Muscle layer of duodenum (tissue), 2 donors: ENCODE data around the gene TTC9B.

Source experiments
- H3K27ac ChIP-seq: one replicate; pipeline ENCODE4 v1.7.0; 2013; ENCODE audit warnings: mild to moderate bottlenecking, low read length
- H3K27me3 ChIP-seq: one replicate; pipeline ENCODE4 v1.7.0; 2013; ENCODE audit warnings: low read depth, mild to moderate bottlenecking, control low read depth, low read length
- H3K36me3 ChIP-seq, 2 donors: one replicate each; pipeline ENCODE4 v1.7.0; 2013; ENCODE audit warnings: low read length in 2 of 2, control low read depth in 1 of 2, mild to moderate bottlenecking in 1 of 2; ENCODE audit not compliant: insufficient read depth in 2 of 2, control insufficient read depth in 1 of 2
- H3K4me1 ChIP-seq, 2 donors: one replicate each; pipeline ENCODE4 v1.7.0; 2013; ENCODE audit warnings: low read length in 2 of 2, mild to moderate bottlenecking in 2 of 2, control low read depth in 1 of 2, moderate library complexity in 1 of 2; ENCODE audit not compliant: insufficient read depth in 2 of 2, control insufficient read depth in 1 of 2
- H3K4me3 ChIP-seq, 2 donors: one replicate each; pipeline ENCODE4 v1.7.0; 2013; ENCODE audit warnings: low read length in 2 of 2, low read depth in 1 of 2, mild to moderate bottlenecking in 1 of 2
- H3K9me3 ChIP-seq, 2 donors: one replicate each; pipeline ENCODE4 v1.7.0; 2013; ENCODE audit warnings: low read length in 2 of 2, control low read depth in 1 of 2, mild to moderate bottlenecking in 1 of 2; ENCODE audit not compliant: control insufficient read depth in 1 of 2
- donor health status: healthy.

TTC9B gene

DNA sequence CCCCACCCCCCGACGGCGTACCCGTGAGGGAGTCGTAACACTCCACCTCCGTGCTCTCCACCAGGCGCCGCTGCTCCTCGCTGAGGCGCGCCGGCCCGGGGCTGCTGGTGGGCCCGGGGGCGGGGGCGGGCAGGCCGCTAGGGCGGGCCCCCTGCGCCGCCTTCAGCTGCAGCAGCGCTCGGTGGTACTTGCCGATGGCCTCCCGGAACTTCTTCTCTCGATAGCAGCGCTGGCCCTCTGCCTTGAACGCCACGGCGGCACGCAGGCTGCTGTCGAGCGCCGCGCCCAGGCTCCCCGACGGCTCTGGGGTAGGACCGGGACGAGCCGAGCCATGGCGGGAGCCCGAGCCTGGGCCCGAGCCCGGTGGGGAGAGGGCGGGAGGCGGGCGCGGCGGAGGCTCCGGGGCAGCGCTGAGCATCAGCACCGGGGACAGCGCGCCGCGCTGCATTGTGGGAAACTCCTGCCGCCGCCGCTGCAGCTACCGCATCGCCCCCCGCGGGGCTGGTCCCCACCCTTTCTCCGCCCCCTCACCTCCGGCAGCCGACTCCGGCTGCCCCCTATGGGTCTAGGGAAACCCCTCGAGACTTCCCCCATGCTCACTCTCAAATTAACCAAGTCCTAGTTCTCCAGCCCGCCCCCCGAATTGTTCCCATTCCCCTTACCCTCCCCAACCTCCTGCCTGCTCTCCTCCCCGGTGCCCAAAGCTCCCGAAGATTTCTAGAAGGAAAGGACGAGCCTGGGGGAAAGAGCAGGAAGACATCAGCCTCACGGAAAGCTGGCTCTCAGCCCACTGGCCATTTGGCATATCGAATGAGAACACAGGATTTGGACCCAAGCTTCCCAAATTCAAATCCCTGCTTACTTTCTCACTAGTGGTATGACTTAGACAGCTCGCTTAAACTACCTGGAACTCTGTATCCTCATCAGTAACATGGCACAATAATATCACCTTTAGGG is at the start of gene TTC9B:
Gene TTC9B (minus strand): TSS at position 451 of the 957 bp plus-strand sequence. CDS start 3 bp downstream, at position 448.
- Histone ChIP-seq H3K36me3 (no peaks in the 10 kb centered on the region), H3K4me3 (no peak within 1 kb of the TSS), H3K27ac (no peak within 1 kb of the TSS), H3K4me1 (peaks cover 0 to 7% of the 10 kb centered on the region in 2 donors), H3K27me3 (peaks cover 25% of the 10 kb centered on the region), H3K9me3 (no peaks in the 10 kb centered on the region)

DNA sequence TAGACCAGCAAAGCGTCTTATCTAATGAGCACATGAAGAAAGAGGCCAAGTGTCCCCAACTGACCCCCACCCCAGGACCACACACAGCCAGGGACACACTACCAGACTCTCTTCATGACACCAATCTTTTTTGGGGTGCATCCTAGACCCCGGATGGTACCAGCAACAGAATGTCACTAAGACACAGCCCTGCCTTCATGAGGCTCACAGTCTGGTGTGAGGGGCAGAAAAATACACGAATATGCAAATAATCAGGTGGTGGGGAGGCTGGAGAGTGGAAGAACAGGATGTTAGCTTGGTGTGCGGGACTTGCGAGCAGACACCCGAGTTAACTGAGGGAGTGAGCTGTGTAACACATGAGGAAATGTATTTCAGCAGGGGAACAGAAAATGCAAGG is 49.4 kb upstream of the TTC9B start:
- H3K27me3 ChIP-seq: no peaks in the 10 kb centered on the region
- H3K27ac ChIP-seq: no peak overlapping the region
- H3K4me3 ChIP-seq: no peak overlapping the region
- no peaks in the 10 kb centered on the region for H3K9me3 ChIP-seq
- H3K4me1 ChIP-seq: peaks cover 0 to 8% of the 10 kb centered on the region in 2 donors
- H3K36me3 ChIP-seq: peaks cover 19 to 37% of the 10 kb centered on the region in 2 donors

DNA sequence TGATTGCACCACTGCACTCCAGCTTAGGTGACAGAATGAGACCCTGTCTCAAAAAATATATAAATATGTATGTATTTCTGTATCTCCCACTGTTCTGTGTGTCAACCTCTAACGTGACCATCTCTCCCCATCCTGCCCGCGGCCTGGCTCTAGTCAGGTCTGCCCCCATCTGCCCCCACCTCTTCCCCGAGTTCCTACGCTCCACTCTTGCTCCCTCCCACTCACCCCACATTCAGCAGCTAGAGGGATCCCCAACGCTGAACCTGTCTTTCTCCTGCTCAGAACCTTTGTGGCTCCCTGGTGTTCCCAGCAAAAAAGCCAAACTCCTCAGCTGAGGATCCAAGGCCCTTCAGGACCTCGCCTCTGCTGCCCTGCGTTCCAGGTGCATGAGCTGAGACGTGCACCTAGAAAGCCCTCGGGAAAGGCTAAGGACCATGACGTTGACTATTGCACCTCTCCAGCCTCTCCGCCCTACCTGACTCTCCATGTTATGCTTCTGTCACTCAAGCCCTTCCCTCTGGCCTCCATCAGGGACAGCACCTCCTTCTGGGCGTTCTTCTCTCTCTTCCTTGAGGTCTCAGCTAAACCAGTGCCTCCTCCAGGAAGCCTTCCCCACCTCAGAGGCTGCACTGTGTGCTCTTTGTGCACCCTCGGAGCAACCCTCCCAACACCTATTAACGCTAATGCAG is 48.9 kb upstream of the TTC9B start:
- no peaks in the 10 kb centered on the region for H3K9me3 ChIP-seq
- no peak overlapping the region for H3K4me3 ChIP-seq
- H3K36me3 ChIP-seq: peaks cover 24 to 36% of the 10 kb centered on the region in 2 donors
- peaks cover 0 to 8% of the 10 kb centered on the region in 2 donors for H3K4me1 ChIP-seq
- H3K27me3 ChIP-seq: no peaks in the 10 kb centered on the region
- H3K27ac ChIP-seq: no peak overlapping the region

DNA sequence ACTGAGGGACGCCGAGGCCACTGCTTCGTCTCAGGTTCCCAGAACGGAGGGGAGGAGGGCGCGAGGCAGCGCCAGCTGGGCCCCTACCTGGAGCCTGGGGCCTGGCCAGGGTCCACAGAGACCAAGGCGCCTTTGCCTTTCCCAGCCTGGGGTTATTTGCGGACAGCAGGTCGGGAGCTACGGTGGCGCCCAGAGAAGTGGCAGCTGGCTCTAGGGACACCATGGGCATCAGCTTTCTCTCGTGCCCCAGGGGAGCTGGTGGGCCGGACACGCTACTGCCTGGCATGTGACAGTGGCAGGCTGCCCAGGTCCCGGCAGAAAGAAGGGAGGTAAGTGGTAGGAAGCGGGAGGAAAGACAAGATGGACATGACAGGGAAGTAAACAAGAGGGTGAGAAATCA is 47.9 kb upstream of the TTC9B start:
- Histone ChIP-seq H3K27me3 (no peaks in the 10 kb centered on the region), H3K4me3 (no peak overlapping the region), H3K27ac (no peak overlapping the region), H3K36me3 (peaks cover 24 to 36% of the 10 kb centered on the region in 2 donors), H3K4me1 (peaks cover 0 to 8% of the 10 kb centered on the region in 2 donors), H3K9me3 (no peaks in the 10 kb centered on the region)

GRCh38 chr19:40265763-40266099 is 47.5 kb upstream of the TTC9B start:
- Histone ChIP-seq H3K36me3 (peaks cover 24 to 36% of the 10 kb centered on the region in 2 donors), H3K4me1 (peaks cover 0 to 8% of the 10 kb centered on the region in 2 donors), H3K4me3 (no peak overlapping the region), H3K27me3 (no peaks in the 10 kb centered on the region), H3K27ac (no peak overlapping the region), H3K9me3 (no peaks in the 10 kb centered on the region)

- Histone ChIP-seq H3K27ac (no peak overlapping the region), H3K9me3 (no peaks in the 10 kb centered on the region), H3K36me3 (peaks cover 24 to 32% of the 10 kb centered on the region in 2 donors), H3K4me3 (no peak overlapping the region), H3K27me3 (no peaks in the 10 kb centered on the region), H3K4me1 (peaks cover 0 to 8% of the 10 kb centered on the region in 2 donors)
Observed at GRCh38 chr19:40265055-40265762, 47.0 kb upstream of the TTC9B start.

- Histone ChIP-seq H3K9me3 (no peaks in the 10 kb centered on the region), H3K4me1 (peaks cover 0 to 8% of the 10 kb centered on the region in 2 donors), H3K27me3 (no peaks in the 10 kb centered on the region), H3K27ac (no peak overlapping the region), H3K4me3 (no peak overlapping the region), H3K36me3 (peaks cover 24 to 32% of the 10 kb centered on the region in 2 donors)
Observed at GRCh38 chr19:40264314-40265054, 46.3 kb upstream of the TTC9B start.

- Histone ChIP-seq H3K36me3 (peaks cover 24 to 32% of the 10 kb centered on the region in 2 donors), H3K4me3 (no peak overlapping the region), H3K27ac (no peak overlapping the region), H3K9me3 (no peaks in the 10 kb centered on the region), H3K27me3 (no peaks in the 10 kb centered on the region), H3K4me1 (peaks cover 0 to 8% of the 10 kb centered on the region in 2 donors)
Observed at GRCh38 chr19:40263440-40264313, 45.5 kb upstream of the TTC9B start.

DNA sequence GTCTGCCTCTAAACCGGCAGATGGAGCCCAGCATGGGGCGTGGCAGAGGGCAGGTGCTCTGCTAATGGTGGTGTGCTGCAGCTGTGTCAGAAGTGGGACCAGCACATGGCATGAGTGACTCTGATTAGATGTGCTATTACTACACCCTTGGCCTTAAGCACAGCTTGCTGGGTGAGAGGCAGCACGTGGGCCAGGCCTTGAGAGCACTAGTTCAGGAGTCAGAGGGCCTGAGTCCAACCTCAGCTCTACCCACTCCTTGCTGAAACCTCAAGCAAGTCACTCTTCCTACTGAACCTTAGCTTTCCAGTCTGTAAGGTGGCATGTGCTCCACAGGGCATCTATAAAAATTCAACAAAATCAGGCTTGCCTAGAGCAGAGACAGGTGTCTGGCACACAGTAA is 44.2 kb upstream of the TTC9B start:
- Histone ChIP-seq H3K4me3 (no peak overlapping the region), H3K27me3 (no peaks in the 10 kb centered on the region), H3K27ac (no peak overlapping the region), H3K4me1 (peaks cover 0 to 8% of the 10 kb centered on the region in 2 donors), H3K9me3 (no peaks in the 10 kb centered on the region), H3K36me3 (peaks cover 24 to 33% of the 10 kb centered on the region in 2 donors)

- no peak overlapping the region for H3K4me3 ChIP-seq
- peaks cover 0 to 8% of the 10 kb centered on the region in 2 donors for H3K4me1 ChIP-seq
- H3K27ac ChIP-seq: no peak overlapping the region
Observed at GRCh38 chr19:40261631-40262030, 43.4 kb upstream of the TTC9B start.

More at GRCh38 chr19:40261631-40262030, 43.4 kb upstream of the TTC9B start:
- no peaks in the 10 kb centered on the region for H3K27me3 ChIP-seq
- peaks cover 25 to 41% of the 10 kb centered on the region in 2 donors for H3K36me3 ChIP-seq
- no peaks in the 10 kb centered on the region for H3K9me3 ChIP-seq
